Aorta (tissue), 5 donors: ENCODE results near the gene SPTBN1. TPM values are rescaled to one million over a fixed set of nuclear protein-coding genes. Genes with fewer than 3 reads are reported as not detected.
A peak's percentile ranks its signal among the peaks of the same experiment; 100 is the strongest.

Experiments used
- ATAC-seq: fragments of 200-7000 bp; cut with Tn5 transposase; one replicate; pipeline ENCODE4 v1.9.1; 2022; ENCODE audit warnings: moderate library complexity; ENCODE audit not compliant: low FRiP score
- DNase-seq, 2 donors: peaks; one replicate each; pipeline ENCODE4 v3.0.0-alpha.2; 2020
- H3K27ac ChIP-seq, 2 donors: one replicate each; pipeline ENCODE4 v1.5.1; 2013; ENCODE audit warnings: low read length in 2 of 2, mild to moderate bottlenecking in 2 of 2, moderate library complexity in 2 of 2, control low read depth in 1 of 2, inconsistent platforms in 1 of 2, low read depth in 1 of 2
- H3K27me3 ChIP-seq, 2 donors: one replicate each; pipeline ENCODE4 v1.6.1; 2013; ENCODE audit warnings: control low read depth in 1 of 2, low read length in 1 of 2, mild to moderate bottlenecking in 1 of 2, moderate library complexity in 1 of 2; ENCODE audit not compliant: insufficient read depth in 2 of 2, control insufficient read depth in 1 of 2
- H3K36me3 ChIP-seq, 2 donors: one replicate each; pipeline ENCODE4 v1.6.1; 2013; ENCODE audit warnings: control low read depth in 1 of 2, low read length in 1 of 2, mild to moderate bottlenecking in 1 of 2; ENCODE audit not compliant: insufficient read depth in 2 of 2, control insufficient read depth in 1 of 2
- H3K4me1 ChIP-seq, 2 donors: one replicate each; pipeline ENCODE4 v1.6.1; 2013; ENCODE audit warnings: low read length in 2 of 2, control low read depth in 1 of 2, mild to moderate bottlenecking in 1 of 2, moderate library complexity in 1 of 2; ENCODE audit not compliant: insufficient read depth in 2 of 2, control insufficient read depth in 1 of 2
- H3K4me3 ChIP-seq, 2 donors: one replicate each; pipeline ENCODE4 v1.5.1; 2013; ENCODE audit warnings: low read length in 2 of 2, control low read depth in 1 of 2, mild to moderate bottlenecking in 1 of 2
- H3K9me3 ChIP-seq: one replicate; pipeline ENCODE4 v1.6.1; 2013; ENCODE audit warnings: mild to moderate bottlenecking, low read length; ENCODE audit not compliant: control insufficient read depth
- WGBS, 2 donors: extraction: QIAGEN DNeasy Blood & Tissue Kit; methylation state at CpG; one replicate each; pipeline ENCODE4 v1.1.7; 2013; 5-methylcytosine and 5-hydroxymethylcytosine counted together
- intact Hi-C, 2 donors: fragments of 100-400 bp; cut with DNase I; formaldehyde crosslinking; loops; one replicate each; pipeline versions ENCODE4 v1.14.2 to v1.15.0; 2022
- polyA plus RNA-seq, 2 donors: library from polyadenylated mRNA; stranded (reverse); fragments of 200-250 nt; gene quantifications; one replicate each; pipeline ENCODE4 v1.2.3, GENCODE V29; 2013
- total RNA-seq, 2 donors: library from RNA; stranded (reverse); fragmentation: NEBNext Ultra II Directional; extraction: Animal tissue kit (Norgen Biotek cat#: 25700); gene quantifications; one replicate each; pipeline ENCODE4 v1.2.1, GENCODE V29; 2021
- donor health status: healthy with polysubstance abuse.
- donor health status: Bipolar disorder and iron deficiency.
- donor health status: DM: no; HTN: no; CAD: no.
- donor health status: DM: no; HTN: no; CAD: no.
- donor health status: DM: yes; HTN: yes; CAD: no.

Gene SPTBN1
- total and polyA plus RNA-seq, 4 donors = 84.9 to 540 (median 218) TPM

- Histone ChIP-seq H3K36me3 (peaks cover 7 to 11% of the 10 kb centered on the region in 2 donors), H3K27ac (peak overlapping the region in 1 of 2 donors; percentile 14), H3K4me1 (no peaks in the 10 kb centered on the region), H3K4me3 (no peak overlapping the region), H3K27me3 (no peaks in the 10 kb centered on the region), H3K9me3 (no peaks in the 10 kb centered on the region)
- DNase-seq = no peak
- intact Hi-C loops = loop anchor here in 1 of 2 donors (10.0 kb wide), 1 partner anchor 132 kb away; no protein-coding TSS in a partner anchor
- ATAC-seq = no peak
- WGBS, 2 donors = 82 to 88% methylated on average over 3 of the region's 3 CpGs
These were observed 200.7 kb downstream of the SPTBN1 start for GRCh38 chr2:54656863-54657262.

GRCh38 chr2:54657664-54658083 lies 201.5 kb downstream of the SPTBN1 start:
- DNase-seq (peak; percentile 61 to 82), ATAC-seq (peak; percentile 56)
- Histone ChIP-seq H3K9me3 (no peaks in the 10 kb centered on the region), H3K4me1 (no peaks in the 10 kb centered on the region), H3K27ac (no peak overlapping the region), H3K36me3 (peaks cover 7 to 11% of the 10 kb centered on the region in 2 donors), H3K27me3 (no peaks in the 10 kb centered on the region), H3K4me3 (no peak overlapping the region)
- 76 to 77% methylated on average over 12 of the region's 12 CpGs for WGBS, 2 donors
- intact Hi-C loops = loop anchor here in 1 of 2 donors (10.0 kb wide), 1 partner anchor 133 kb away; no protein-coding TSS in a partner anchor

DNA sequence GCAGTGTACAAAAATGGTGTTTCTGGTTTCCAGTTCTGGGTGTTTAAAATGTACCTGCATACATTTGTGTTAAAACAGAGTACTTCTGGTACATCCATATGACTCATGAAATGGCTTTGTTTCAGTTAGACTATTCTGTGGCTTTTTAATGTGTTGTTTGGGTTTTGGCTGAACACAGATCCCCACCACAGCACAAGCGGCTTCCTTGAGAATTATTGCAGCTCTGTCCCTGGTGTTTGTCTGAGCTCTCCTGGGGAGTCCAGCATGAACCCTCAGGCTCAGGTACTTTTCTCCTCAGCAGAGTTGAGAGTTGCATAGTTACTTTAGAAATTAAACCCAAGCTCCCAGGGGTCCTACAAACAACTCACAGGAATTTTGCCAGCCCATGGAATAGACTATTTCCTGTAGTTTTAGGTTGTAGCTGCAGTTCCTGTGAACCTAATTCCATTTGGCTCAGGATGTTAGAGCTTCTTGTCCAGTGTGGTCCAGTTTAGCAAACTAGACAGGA lies 202.5 kb downstream of the SPTBN1 start:
- Histone ChIP-seq H3K4me1 (no peaks in the 10 kb centered on the region), H3K27ac (no peak overlapping the region), H3K27me3 (no peaks in the 10 kb centered on the region), H3K4me3 (no peak overlapping the region), H3K36me3 (peaks cover 7 to 11% of the 10 kb centered on the region in 2 donors), H3K9me3 (no peaks in the 10 kb centered on the region)
- DNase-seq = no peak
- intact Hi-C loops = loop anchor here in 1 of 2 donors (10.0 kb wide), 1 partner anchor 134 kb away; no protein-coding TSS in a partner anchor
- 69 to 72% methylated on average over 1 of the region's 1 CpG for WGBS, 2 donors
- no peak for ATAC-seq

DNA sequence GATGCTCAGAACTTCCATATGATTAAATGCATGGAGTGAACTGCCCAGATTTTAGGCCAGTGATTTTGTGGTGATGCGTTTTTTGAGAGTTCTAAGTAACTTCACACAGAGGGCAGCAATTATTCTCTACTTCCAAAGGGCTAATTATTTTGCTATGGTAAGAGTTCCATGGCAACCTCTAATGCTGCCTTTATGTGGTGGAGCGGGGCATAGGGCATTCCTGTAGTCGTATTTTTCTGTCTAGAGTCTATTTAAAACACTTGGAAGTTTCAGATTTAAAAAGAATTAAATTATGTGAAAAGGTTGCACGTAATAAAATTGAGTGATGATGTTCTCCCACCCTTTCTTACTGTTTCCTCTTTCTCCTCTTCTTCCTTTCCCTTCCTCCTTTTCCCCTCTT lies 203.4 kb downstream of the SPTBN1 start:
- H3K4me3 ChIP-seq = no peak overlapping the region
- H3K27ac ChIP-seq = no peak overlapping the region
- peaks cover 7 to 9% of the 10 kb centered on the region in 2 donors for H3K36me3 ChIP-seq
- no peaks in the 10 kb centered on the region for H3K9me3 ChIP-seq
- ATAC-seq = no peak
- no peaks in the 10 kb centered on the region for H3K27me3 ChIP-seq
- intact Hi-C loops = loop anchor here in 1 of 2 donors (10.0 kb wide), 1 partner anchor 135 kb away; no protein-coding TSS in a partner anchor
- WGBS, 2 donors = 74 to 81% methylated on average over 4 of the region's 4 CpGs
- DNase-seq = no peak
- H3K4me1 ChIP-seq = no peaks in the 10 kb centered on the region

DNA sequence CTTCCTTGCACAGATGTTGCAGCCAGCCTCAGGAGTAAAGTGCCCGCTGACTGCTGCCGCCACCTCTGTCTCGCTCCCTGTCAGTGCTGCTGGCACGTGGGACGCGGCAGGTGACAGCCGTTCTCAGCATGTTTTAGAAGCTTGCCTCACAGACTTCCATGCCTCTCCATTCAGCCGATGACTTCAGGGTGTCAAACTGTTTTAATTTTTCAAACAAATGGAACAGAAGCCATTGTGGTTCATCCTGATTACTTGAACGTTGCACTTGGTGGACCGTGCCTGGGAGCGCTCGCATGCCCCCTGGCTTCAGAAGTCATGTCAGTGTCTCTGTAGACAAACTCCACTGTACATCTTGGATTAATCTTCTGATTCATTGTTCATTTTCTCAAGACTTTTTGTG lies 204.6 kb downstream of the SPTBN1 start:
- H3K9me3 ChIP-seq = no peaks in the 10 kb centered on the region
- H3K4me1 ChIP-seq = no peaks in the 10 kb centered on the region
- intact Hi-C loops = no loop called here
- no peaks in the 10 kb centered on the region for H3K27me3 ChIP-seq
- no peak overlapping the region for H3K27ac ChIP-seq
- H3K36me3 ChIP-seq = peaks cover 4 to 7% of the 10 kb centered on the region in 2 donors
- ATAC-seq = no peak
- 79 to 81% methylated on average over 12 of the region's 12 CpGs for WGBS, 2 donors
- DNase-seq = no peak
- no peak overlapping the region for H3K4me3 ChIP-seq

- Histone ChIP-seq H3K36me3 (peaks cover 7 to 8% of the 10 kb centered on the region in 2 donors), H3K27ac (no peak overlapping the region), H3K4me1 (peaks cover 0 to 8% of the 10 kb centered on the region in 2 donors), H3K9me3 (no peaks in the 10 kb centered on the region), H3K4me3 (no peak overlapping the region), H3K27me3 (no peaks in the 10 kb centered on the region)
- 90 to 91% methylated on average over 13 of the region's 13 CpGs for WGBS, 2 donors
- intact Hi-C loops = no loop called here
- no peak for DNase-seq
- no peak for ATAC-seq
These were observed 207.4 kb downstream of the SPTBN1 start for GRCh38 chr2:54663424-54664030.

DNA sequence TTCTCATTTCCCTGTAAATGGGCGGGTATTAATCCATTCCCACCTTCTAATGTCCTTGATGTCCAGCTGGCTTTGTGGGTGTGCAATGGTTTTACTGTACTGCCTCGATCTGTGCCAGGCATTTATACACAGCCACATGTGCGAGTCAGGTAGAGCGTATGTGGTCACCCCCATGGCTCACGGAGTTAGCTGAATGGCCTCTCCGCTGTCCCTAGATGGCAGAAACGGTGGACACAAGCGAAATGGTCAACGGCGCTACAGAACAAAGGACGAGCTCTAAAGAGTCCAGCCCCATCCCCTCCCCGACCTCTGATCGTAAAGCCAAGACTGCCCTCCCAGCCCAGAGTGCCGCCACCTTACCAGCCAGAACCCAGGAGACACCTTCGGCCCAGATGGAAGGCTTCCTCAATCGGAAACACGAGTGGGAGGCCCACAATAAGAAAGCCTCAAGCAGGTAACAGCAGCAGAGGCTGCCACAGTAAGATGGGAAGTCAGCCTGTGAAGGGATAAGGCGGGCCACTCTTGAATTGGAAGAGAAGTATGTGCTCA lies 208.2 kb downstream of the SPTBN1 start:
- peaks cover 0 to 8% of the 10 kb centered on the region in 2 donors for H3K4me1 ChIP-seq
- 93 to 94% methylated on average over 18 of the region's 18 CpGs for WGBS, 2 donors
- ATAC-seq (no peak), DNase-seq (no peak)
- no peak overlapping the region for H3K4me3 ChIP-seq
- H3K27me3 ChIP-seq = no peaks in the 10 kb centered on the region
- H3K27ac ChIP-seq = no peak overlapping the region
- no peaks in the 10 kb centered on the region for H3K9me3 ChIP-seq
- peaks cover 5 to 10% of the 10 kb centered on the region in 2 donors for H3K36me3 ChIP-seq
- intact Hi-C loops = no loop called here

DNA sequence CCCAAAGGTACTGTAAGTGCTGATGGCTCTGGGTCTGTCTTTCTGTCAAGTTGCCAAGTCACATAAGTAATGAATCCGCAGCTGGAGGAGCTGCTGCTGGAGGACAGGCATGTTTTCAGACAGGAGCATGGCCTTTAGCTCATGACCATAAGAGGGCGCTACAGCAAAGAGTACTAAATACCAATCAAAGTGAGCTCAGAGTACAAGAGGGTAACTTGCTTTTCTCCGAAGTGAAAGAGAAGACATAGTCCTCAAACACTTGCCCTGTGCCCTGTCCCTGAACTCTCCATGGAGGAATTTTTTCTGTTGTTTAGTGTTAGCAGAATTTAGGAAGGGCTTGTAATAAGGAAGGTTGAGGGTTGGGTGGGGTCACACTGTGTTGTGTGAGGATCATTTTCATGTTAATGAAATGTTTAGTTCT lies 209.3 kb downstream of the SPTBN1 start:
- ATAC-seq = peak; percentile 19
- no peak for DNase-seq
- peaks cover 0 to 8% of the 10 kb centered on the region in 2 donors for H3K4me1 ChIP-seq
- no peak overlapping the region for H3K4me3 ChIP-seq
- H3K27me3 ChIP-seq = no peaks in the 10 kb centered on the region
- intact Hi-C loops = no loop called here
- peak overlapping the region in 1 of 2 donors; percentile 14 for H3K27ac ChIP-seq
- H3K9me3 ChIP-seq = no peaks in the 10 kb centered on the region
- 32 to 41% methylated on average over 3 of the region's 3 CpGs for WGBS, 2 donors
- H3K36me3 ChIP-seq = peaks cover 5 to 7% of the 10 kb centered on the region in 2 donors
